Astrocyte (in vitro differentiated cells and primary cell): Measurements from ENCODE around the gene DPP9. TPM values are rescaled to one million over a fixed set of nuclear protein-coding genes. Genes with fewer than 3 reads are reported as not detected.

Source experiments
- DNase-seq: peaks from one replicate; pipeline ENCODE4 v3.0.0-alpha.2; 2010; ENCODE audit warnings: low read depth
- FAIRE-seq: peaks from 2 replicates; lab custom pipeline; 2011; peaks lifted over from hg19 to GRCh38; lab: Jason Lieb, UNC
- H2AFZ ChIP-seq: 2 replicates; pipeline ENCODE4 v1.6.0; 2012; ENCODE audit warnings: low read depth, low read length, inconsistent platforms
- H3K27ac ChIP-seq: 2 replicates; pipeline ENCODE4 v1.5.1; 2011; ENCODE audit warnings: low read depth, low read length, inconsistent platforms
- H3K27me3 ChIP-seq: 2 replicates; pipeline ENCODE4 v1.6.0; 2011; ENCODE audit warnings: low read length, inconsistent platforms; ENCODE audit not compliant: insufficient read depth
- H3K36me3 ChIP-seq: 2 replicates; pipeline ENCODE4 v1.5.1; 2011; ENCODE audit warnings: low read length, inconsistent platforms; ENCODE audit not compliant: insufficient read depth
- H3K4me1 ChIP-seq: 2 replicates; pipeline ENCODE4 v1.5.1; 2011; ENCODE audit warnings: low read length, inconsistent platforms; ENCODE audit not compliant: insufficient read depth
- H3K4me2 ChIP-seq: 2 replicates; pipeline ENCODE4 v1.6.0; 2012; ENCODE audit warnings: low read length, inconsistent platforms
- H3K4me3 ChIP-seq: 2 replicates; pipeline ENCODE4 v1.5.1; 2011; ENCODE audit warnings: low read depth, mild to moderate bottlenecking, low read length, inconsistent platforms; ENCODE audit not compliant: insufficient read depth
- H3K79me2 ChIP-seq: 2 replicates; pipeline ENCODE4 v1.6.0; 2012; ENCODE audit warnings: mild to moderate bottlenecking, low read length, inconsistent platforms; ENCODE audit not compliant: insufficient read depth
- H3K9ac ChIP-seq: 2 replicates; pipeline ENCODE4 v1.6.0; 2012; ENCODE audit warnings: mild to moderate bottlenecking, low read length, inconsistent platforms
- H3K9me3 ChIP-seq: 2 replicates; pipeline ENCODE4 v1.5.1; 2012; ENCODE audit warnings: low read depth, mild to moderate bottlenecking, low read length, inconsistent platforms; ENCODE audit not compliant: insufficient read depth
- H4K20me1 ChIP-seq: 2 replicates; pipeline ENCODE4 v1.6.0; 2012; ENCODE audit warnings: low read length, inconsistent platforms; ENCODE audit not compliant: insufficient read depth
- H3K27ac Mint-ChIP-seq: one replicate; pipeline ENCODE4 v1.8.0; 2021; ENCODE audit warnings: mild to moderate bottlenecking, mixed read lengths; ENCODE audit not compliant: unreplicated experiment
- H3K27me3 Mint-ChIP-seq: one replicate; pipeline ENCODE4 v1.8.0; 2021; ENCODE audit warnings: low read depth, mixed read lengths; ENCODE audit not compliant: unreplicated experiment
- H3K36me3 Mint-ChIP-seq: one replicate; pipeline ENCODE4 v1.8.0; 2021; ENCODE audit warnings: low read depth, mixed read lengths; ENCODE audit not compliant: unreplicated experiment
- H3K4me1 Mint-ChIP-seq: one replicate; pipeline ENCODE4 v1.8.0; 2021; ENCODE audit warnings: low read depth, mixed read lengths; ENCODE audit not compliant: unreplicated experiment
- H3K4me3 Mint-ChIP-seq: one replicate; pipeline ENCODE4 v1.8.0; 2021; ENCODE audit warnings: mild to moderate bottlenecking, moderate library complexity, mixed read lengths; ENCODE audit not compliant: unreplicated experiment
- H3K9me3 Mint-ChIP-seq: one replicate; pipeline ENCODE4 v1.8.0; 2021; ENCODE audit warnings: mild to moderate bottlenecking, mixed read lengths; ENCODE audit not compliant: unreplicated experiment
- CTCF ChIP-seq: IDR thresholded peaks from 2 replicates; pipeline ENCODE4 v1.5.1; 2011; ENCODE audit warnings: low read depth, mild to moderate bottlenecking, inconsistent platforms, low read length, moderate library complexity; ENCODE audit not compliant: insufficient read depth
- EZH2 ChIP-seq: IDR thresholded peaks from 2 replicates; pipeline ENCODE4 v1.6.1; 2012; ENCODE audit warnings: mild to moderate bottlenecking, low read length, inconsistent platforms; ENCODE audit not compliant: insufficient read depth
- total RNA-seq: library from RNA; stranded (reverse); gene quantifications from 2 replicates; pipeline ENCODE4 v1.2.1, GENCODE V29; 2021

The DPP9 gene
- total RNA-seq, 1 donor from 2014 or later: 50.0 TPM

DNA sequence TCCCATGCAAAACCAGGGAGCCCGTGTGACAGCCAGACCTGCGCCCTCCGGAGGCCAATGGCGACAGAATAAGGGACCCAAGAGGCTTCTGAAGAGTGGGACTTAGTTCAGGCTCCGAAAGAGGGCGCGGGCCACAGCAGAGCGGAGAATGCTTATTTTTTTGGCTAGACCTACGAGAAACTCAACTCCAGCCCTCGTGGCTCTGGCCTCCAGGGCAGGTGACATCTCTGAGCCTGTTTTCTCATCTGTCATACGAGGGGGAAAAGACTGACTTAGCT lies 23.0 kb downstream of the DPP9 start:
- peaks cover 4% of the 10 kb centered on the region for H3K4me1 Mint-ChIP-seq
- Histone ChIP-seq H3K4me3 (no peak overlapping the region), H3K4me1 (peaks cover 13% of the 10 kb centered on the region), H2AFZ (no peak overlapping the region), H3K9ac (no peak overlapping the region), H3K9me3 (no peaks in the 10 kb centered on the region), H3K4me2 (no peak overlapping the region), H4K20me1 (no peaks in the 10 kb centered on the region), H3K36me3 (peaks cover 30% of the 10 kb centered on the region), H3K27me3 (no peaks in the 10 kb centered on the region), H3K79me2 (no peaks in the 10 kb centered on the region), H3K27ac (no peak overlapping the region)
- H3K27me3 Mint-ChIP-seq: no peaks in the 10 kb centered on the region
- FAIRE-seq (no peak), DNase-seq (no peak)
- peaks cover 18% of the 10 kb centered on the region for H3K36me3 Mint-ChIP-seq
- H3K4me3 Mint-ChIP-seq: peak overlapping the region; percentile 45
- no peak for TF ChIP-seq CTCF
- TF ChIP-seq EZH2: no peak
- no peak overlapping the region for H3K27ac Mint-ChIP-seq
- no peaks in the 10 kb centered on the region for H3K9me3 Mint-ChIP-seq

DNA sequence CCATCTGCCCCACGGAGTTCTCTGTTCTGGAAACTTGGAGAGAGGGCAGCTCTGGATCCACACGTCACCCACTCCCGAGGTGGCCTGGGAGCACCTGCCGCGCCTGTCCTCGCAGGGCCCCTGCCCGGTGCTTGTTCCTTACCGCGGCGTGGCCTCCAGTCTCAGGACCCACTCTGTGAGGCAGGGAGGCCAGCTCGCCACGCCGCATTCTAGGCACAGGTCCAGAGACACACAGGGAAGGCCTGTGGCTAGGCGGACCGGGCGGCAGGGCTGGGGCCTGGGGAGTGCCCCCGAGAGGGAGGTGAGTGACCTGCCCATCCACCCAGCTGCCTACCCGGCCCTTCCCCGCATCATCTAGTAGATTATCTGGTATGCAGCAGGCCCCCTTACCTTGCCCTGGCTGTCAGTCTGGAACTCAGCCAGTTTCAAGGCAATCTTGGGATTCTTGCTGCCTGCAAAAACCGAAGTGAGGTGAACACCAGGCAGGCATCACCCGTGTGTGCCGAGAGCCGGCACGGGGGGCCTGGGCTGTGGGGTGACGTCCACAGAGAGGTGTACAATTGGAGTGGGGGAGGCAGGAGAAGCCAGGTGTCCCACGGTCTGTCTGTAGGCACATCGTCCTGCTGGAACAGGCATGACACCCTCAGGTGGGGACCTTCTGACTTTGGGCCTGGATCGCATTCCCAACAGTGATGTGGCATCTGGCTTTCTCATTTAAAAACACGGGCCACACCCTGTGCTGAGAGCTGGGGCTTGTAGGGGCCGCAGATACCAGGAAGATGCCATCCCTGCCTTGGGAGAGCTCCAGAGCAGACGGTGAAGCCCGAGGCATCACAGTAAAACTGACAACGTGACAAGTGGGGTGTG lies 23.6 kb downstream of the DPP9 start:
- Histone ChIP-seq H2AFZ (no peak overlapping the region), H3K4me3 (no peak overlapping the region), H3K4me1 (peaks cover 17% of the 10 kb centered on the region), H3K79me2 (no peaks in the 10 kb centered on the region), H3K4me2 (no peak overlapping the region), H3K36me3 (peaks cover 36% of the 10 kb centered on the region), H3K9ac (no peak overlapping the region), H3K27me3 (no peaks in the 10 kb centered on the region), H3K9me3 (no peaks in the 10 kb centered on the region), H3K27ac (no peak overlapping the region), H4K20me1 (no peaks in the 10 kb centered on the region)
- no peak overlapping the region for H3K27ac Mint-ChIP-seq
- H3K4me1 Mint-ChIP-seq: peaks cover 4% of the 10 kb centered on the region
- H3K27me3 Mint-ChIP-seq: no peaks in the 10 kb centered on the region
- H3K4me3 Mint-ChIP-seq: peak overlapping the region; percentile 45
- TF ChIP-seq EZH2 (no peak), CTCF (no peak)
- no peak for DNase-seq
- no peaks in the 10 kb centered on the region for H3K9me3 Mint-ChIP-seq
- no peak for FAIRE-seq
- peaks cover 18% of the 10 kb centered on the region for H3K36me3 Mint-ChIP-seq

DNA sequence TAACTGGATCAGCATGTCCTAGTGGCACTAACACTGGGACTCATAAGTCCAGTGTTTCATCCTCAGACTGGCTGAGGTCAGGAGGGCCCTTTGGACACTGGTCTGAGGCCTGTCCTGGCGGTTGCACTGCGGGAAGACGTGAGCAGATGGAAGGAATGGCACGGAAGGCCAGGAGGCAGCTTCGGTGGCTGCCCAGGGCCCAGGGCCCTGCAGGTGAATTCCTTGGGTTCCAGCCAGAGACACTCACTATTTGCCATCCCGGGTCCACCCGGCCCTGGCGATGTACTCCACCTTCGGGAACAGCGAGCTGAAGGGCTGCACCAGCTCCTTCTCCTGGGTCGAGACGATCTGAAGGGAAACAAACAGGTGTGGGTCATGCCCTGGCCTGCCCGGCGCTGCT lies 26.3 kb downstream of the DPP9 start:
- DNase-seq (no peak), FAIRE-seq (no peak)
- no peaks in the 10 kb centered on the region for H3K27me3 ChIP-seq
- Mint-ChIP-seq H3K27me3 (no peaks in the 10 kb centered on the region), H3K36me3 (peaks cover 20% of the 10 kb centered on the region), H3K4me1 (peaks cover 13% of the 10 kb centered on the region), H3K27ac (peak overlapping the region; percentile 27), H3K9me3 (no peaks in the 10 kb centered on the region), H3K4me3 (no peak overlapping the region)
- peaks cover 13% of the 10 kb centered on the region for H3K79me2 ChIP-seq
- H3K4me2 ChIP-seq: peak overlapping the region; percentile 38
- TF ChIP-seq CTCF (no peak), EZH2 (no peak)
- H3K4me1 ChIP-seq: peaks cover 34% of the 10 kb centered on the region
- no peaks in the 10 kb centered on the region for H4K20me1 ChIP-seq
- no peak overlapping the region for H3K9ac ChIP-seq
- no peak overlapping the region for H3K4me3 ChIP-seq
- H3K36me3 ChIP-seq: peaks cover 44% of the 10 kb centered on the region
- no peaks in the 10 kb centered on the region for H3K9me3 ChIP-seq
- no peak overlapping the region for H2AFZ ChIP-seq
- H3K27ac ChIP-seq: peak overlapping the region; percentile 61
